Ammon's horn (tissue), 1 donor: Measurements from ENCODE around the gene DPYD.
A peak's percentile ranks its signal among the peaks of the same experiment; 100 is the strongest.

Experiments
- DNase-seq: peaks from one replicate; pipeline ENCODE4 v3.0.0-alpha.2; 2016; ENCODE audit warnings: low spot score

The DPYD gene

DNA sequence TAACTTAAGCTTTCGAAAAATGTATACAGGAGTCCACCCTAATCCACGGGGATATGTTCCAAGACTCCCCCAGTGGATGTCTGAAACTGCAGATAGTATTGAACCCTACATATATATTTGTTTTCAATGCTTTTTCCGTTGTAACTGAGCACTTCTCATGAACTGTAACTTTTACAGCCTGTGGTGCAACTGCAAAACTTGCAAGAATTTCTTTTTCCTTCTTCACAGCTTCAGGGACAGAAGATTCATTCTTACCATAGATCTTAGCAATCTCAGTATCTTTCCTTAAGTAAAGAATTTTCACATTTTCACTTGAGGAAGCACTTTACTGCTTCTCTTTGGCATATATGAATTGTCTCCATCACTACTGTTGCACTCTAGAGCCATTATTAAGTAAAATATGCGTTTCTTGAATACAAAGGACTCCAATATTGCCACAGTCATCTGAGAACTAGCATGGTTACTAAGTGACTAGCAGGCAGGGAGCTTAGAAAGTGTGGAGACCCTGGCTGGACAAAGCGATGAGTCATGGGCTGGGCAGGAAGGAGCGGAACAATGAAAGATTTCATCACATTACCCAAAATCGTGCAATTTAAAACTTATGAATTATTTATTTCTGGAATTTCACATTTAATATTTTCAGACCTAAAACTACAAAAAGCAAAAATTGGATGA, 14.1 kb downstream of the DPYD start:
- no peak for DNase-seq

DNA sequence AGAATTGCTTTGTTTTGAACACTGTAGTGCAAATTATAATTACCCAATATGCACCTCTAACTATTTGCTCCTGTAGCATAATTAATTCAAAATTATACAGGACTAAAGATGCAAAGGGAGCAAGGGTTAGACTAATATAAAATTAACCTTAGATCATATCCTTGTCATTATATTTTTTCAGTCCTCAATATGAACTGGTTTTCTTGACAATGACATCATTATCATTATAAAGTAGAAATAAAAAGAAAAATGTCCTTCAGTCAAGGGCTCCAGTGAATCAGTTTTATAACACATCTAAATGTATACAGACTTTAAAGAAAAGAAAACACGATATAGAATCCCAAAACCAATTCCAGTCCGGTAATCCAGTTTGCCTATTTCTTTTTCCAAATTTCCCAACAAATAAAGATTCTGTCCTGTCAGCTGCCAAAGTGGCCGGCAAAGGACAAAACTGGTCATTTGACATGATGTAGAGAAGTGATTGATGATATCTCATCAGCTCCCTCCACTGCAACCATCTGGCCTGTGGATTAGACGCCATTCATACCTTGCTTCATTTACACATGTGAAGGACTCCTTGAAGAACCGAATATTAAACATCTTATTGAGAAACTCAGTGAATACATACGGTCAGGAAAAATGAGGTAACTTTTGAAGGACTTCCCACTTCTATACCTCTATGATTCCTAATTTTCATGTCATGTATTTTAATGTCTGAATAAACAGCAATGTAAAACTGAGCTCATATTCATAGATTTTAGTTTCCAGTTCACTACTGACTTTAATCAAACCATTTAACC, 15.5 kb downstream of the DPYD start:
- DNase-seq = no peak

GRCh38 chr1:97904534-97904933, 16.3 kb downstream of the DPYD start:
- no peak for DNase-seq

DNA sequence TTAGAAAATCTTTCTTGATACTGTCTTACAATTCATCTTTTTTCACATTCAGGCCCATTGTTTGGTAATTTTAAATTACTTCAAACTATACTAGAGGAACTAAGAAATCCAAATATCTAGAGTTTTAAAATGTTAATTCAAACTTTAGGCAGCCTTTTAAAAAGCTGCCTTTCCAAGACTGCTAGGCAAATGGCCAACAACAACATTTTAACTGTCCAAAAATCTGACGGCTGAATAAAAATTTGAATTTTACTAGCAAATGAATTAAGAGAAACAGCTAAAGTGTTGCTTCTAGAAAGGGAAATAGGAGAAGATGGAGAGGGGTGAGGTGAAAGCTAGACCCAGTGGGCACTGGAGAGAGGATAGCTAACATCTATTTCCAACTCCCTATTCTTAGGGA, 17.2 kb downstream of the DPYD start:
- no peak for DNase-seq

DNA sequence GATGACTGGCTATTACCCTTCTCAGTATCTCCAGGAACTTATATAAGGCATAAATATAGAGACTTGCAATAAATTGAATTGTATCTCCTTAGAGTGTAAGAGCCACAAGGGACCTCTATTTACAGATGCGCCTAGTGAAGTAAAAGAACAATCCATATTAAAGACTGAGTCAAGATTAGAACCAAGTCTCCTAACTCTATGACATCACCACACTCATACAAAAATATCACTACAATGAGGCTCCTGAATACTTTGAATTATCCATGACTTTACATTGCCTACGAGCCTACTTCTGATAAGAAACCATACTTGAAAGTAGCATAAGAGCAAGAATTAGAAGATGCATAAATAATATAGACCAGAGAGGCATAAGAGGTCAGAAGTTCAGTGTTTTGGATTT, 18.8 kb downstream of the DPYD start:
- DNase-seq = no peak

DNA sequence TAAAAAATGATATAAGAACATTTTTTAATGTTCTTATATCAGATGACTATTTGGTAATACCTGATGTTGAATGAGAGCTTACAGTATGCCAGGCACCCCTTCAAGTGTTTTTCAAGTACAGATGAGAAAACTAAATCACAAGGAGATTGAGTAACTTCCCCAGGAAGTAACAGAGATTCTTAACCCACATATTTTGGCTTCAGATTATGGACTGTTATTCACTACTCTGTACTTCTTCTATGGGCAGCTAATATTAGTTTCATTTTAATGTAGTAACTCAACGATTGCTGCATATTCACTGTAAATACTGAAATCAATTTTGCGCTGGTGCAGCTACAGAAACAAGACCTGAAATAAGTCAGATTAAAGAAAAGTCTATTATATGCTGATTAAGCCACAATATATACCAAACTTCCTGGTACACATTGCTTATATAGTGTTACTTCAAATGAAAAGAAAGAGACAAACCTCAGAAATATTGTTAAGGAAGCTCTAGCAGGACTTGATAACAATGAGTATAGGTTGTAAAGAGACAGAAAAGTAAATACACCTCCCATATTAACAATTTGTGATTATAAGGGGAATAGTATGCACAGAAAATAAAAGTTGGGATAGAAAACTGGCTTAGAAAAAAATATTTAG, 19.7 kb downstream of the DPYD start:
- DNase-seq = no peak

DNA sequence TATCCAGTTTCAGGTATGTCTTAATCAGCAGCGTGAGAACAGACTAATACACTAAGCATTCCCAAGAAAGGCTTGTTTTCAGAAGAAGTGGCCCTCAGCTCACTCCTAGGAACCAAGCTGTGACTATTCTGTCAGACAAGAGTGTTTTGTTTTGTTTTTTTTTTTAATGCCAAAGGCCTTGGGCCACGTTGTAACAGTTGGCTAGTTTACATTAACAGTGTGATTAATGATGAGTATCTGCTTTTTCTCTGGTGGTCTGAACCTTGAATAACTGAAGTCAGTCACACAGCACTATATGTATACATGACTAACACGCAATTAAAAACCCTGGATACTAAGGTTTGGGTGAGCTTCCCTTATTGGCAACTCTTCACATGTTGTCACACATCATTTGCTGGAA, 21.9 kb downstream of the DPYD start:
- no peak for DNase-seq

GRCh38 chr1:97895278-97895677, 25.6 kb downstream of the DPYD start:
- no peak for DNase-seq

DNA sequence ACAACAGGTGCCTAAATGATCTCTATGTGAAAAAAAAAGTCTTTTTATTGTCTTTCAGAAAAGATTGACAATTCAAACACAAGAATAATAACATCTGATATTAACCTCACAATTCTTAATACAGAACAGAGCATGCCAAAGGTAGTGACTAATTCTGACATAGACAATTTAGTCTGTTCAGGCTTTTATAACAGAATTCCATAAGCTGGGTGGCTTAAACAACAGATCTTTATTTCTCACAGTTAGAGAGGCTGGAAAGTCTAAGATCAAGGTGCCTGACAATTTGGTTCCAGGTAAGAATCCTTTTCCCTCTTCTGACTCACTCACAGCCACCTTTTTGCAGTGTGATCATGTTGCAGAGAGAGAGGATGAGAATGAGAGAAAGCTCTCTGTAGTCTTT, 27.0 kb downstream of the DPYD start:
- no peak for DNase-seq

- no peak for DNase-seq
Observed at GRCh38 chr1:97886199-97886598, 34.6 kb downstream of the DPYD start.

GRCh38 chr1:97883823-97884222, 37.0 kb downstream of the DPYD start:
- DNase-seq = no peak

DNA sequence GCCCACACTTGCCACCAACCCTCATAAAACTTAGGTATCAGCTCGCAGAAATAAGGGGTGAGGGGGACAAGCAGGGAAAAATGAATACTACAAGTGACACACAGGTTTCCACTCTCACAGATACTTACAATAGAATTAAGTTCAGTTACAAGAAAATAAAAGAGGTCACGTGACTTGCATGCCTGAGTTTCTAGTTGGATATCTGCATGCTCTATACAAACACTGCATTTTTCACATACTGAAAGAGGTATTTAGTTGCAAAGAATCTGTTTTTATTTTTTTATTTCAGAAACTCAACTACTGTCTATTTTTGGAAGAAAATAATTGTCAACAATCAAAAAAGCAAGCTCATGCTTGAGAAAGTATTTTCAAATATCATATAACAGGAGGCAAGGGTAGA, 43.5 kb downstream of the DPYD start:
- no peak for DNase-seq

GRCh38 chr1:97875996-97876395, 44.8 kb downstream of the DPYD start:
- DNase-seq = no peak

DNA sequence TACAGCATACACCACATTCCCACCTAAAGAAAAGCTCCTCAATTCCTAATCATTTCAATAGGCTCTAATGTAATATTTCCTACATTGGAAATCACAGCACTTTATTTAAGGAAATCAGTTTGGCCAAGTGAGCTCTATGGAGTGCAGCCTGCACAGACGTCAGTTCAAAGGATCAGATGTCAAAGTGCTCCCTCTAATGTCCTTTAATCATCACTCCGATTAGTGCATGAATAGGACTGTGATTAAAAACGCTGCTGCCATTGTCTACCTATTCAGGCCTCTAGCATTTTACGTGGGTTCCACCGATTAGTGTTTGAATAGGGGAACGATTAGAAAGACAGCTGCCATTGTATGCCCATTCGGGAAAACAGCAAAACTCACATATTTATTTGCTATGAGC, 50.2 kb downstream of the DPYD start:
- DNase-seq = peak; percentile 9

- no peak for DNase-seq
Observed at GRCh38 chr1:97869441-97869840, 51.4 kb downstream of the DPYD start.

DNA sequence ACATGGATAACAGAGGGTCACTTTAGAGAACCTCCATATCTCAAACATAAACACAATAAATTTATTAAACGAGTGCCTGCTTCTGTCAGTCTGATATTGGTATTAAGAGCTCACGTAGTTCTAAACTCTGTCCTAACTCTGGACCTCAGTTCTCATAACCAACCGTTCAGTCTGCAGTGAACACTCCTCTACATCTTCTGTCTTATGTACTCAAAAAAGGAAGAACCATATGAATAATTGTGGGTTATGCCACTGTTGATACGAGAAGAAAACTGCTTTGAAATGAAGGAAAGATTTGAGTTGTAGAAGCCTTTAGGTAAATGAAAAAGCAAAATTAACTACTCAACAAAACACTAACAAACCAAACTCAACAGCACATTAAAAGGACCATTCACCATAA, 53.7 kb downstream of the DPYD start:
- DNase-seq = no peak

DNA sequence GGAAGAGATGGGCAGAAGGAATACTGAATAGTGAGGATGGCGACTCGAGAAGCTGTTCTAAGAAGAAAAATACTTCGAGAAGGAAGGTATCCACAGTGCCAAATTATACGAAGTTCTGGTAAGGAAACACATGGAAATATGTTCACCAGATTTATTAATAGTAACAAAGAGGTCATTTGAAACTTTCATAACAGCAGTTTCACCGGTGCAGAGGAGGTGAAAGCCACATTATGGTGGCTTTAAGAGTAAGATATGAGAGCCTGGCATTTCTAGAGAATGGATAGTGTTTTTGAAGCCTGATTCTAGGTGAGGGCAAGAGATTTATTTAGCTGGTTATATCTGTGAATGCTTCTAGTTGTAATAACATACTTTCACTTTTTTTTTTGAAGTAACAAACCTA, 56.2 kb downstream of the DPYD start:
- no peak for DNase-seq

- no peak for DNase-seq
Observed at GRCh38 chr1:97853221-97853620, 67.6 kb downstream of the DPYD start.

GRCh38 chr1:97849345-97850340, 71.2 kb downstream of the DPYD start:
- DNase-seq = no peak

- DNase-seq = no peak
Observed at GRCh38 chr1:97845805-97846204, 75.0 kb downstream of the DPYD start.

- no peak for DNase-seq
Observed at GRCh38 chr1:97844552-97845089, 76.2 kb downstream of the DPYD start.

- DNase-seq = no peak
Observed at GRCh38 chr1:97841338-97841737, 79.5 kb downstream of the DPYD start.
